GM18508 (cell line): Measurements from ENCODE around the gene CCDC191.
A peak's percentile ranks its signal among the peaks of the same experiment; 100 is the strongest.

Source experiments
- ATAC-seq: cut with Tn5 transposase; IDR thresholded peaks from one replicate; pipeline ENCODE4 v1.9.1; 2021; ENCODE audit warnings: moderate number of reproducible peaks; ENCODE audit not compliant: insufficient read depth, unreplicated experiment

The CCDC191 gene, protein sequence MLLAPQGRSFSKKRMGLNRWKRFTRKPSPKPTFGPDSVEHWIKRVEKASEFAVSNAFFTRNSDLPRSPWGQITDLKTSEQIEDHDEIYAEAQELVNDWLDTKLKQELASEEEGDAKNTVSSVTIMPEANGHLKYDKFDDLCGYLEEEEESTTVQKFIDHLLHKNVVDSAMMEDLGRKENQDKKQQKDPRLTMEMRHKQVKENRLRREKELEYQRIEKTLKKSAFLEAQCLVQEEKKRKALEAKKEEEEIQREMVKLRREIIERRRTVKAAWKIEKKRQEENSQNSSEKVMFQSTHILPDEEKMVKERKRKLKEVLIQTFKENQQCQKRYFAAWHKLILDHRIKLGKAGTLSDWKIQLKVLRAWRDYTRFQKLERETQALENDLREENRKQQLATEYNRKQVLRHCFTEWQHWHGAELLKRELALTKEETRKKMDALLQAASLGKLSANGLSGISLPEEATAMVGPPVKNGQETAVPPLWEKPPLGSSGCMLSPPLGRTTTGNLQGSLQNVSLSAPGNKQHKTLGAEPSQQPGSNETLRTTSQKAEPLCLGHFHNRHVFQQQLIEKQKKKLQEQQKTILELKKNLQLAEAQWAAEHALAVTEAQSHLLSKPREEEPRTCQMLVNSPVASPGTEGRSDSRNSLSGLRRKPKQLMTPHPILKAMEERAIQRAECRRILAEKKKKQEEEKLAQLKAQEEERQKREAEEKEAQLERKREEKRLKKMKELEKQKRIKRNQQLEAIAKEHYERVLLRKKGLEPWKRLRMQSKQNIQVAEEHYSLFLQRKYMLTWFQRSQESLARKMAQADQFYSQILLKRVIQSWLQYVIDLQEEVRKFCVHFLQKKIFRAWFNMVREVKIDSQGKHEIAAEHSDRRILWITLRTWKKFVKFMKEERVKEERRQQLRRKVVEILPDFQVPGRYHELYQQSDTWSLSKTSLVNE

DNA sequence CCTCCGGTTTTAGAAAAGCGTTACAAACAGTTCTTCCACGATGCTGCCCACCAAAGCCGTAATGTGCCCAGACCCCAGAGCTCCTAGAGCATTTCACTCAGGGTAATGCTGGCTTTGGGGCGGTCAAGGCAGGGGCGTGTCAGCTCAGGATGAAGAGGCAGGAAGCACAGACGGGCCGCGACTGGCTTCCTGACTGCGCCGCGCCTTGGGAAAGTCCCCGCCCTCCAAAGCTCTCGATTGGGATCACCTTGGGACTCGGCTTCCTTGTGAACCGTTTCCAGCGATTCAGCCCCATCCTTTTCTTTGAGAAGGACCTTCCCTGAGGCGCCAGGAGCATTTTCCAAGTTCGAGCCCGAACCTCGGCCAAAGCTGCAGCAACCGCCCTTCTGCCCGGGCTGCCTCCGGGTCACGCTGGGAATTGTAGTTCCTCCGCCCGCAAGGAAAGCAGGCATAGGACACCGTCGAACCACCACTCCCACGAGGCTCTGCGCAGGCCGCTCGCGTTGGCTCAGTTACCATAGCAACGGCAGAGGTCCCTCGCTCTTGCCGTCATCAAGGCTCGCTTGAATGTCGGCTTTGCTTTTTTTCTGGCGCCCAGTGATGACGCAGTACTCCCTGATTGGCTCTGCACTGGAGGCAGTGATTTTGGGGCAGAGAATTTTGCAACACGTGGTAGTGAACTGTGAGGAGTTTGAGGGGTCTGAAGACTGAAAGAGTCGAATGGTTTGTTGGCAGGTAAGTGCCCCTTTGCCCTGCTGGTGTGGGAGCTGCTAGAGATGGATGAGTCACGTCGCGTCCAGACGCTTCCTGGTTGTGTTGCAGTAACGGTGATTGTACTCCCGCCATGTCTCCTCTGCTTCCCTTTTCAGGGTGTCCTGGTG is at the start of gene CCDC191, which contains the start of gene QTRT2:
CCDC191 (minus strand) TSS at position 397 of the 881 bp plus-strand sequence; CDS start at position 337, 60 bp downstream.
QTRT2 (plus strand) TSS at position 608 of the 881 bp plus-strand sequence. CDS start 8,521 bp downstream, outside the sequence.
- peak; percentile 93 for ATAC-seq

DNA sequence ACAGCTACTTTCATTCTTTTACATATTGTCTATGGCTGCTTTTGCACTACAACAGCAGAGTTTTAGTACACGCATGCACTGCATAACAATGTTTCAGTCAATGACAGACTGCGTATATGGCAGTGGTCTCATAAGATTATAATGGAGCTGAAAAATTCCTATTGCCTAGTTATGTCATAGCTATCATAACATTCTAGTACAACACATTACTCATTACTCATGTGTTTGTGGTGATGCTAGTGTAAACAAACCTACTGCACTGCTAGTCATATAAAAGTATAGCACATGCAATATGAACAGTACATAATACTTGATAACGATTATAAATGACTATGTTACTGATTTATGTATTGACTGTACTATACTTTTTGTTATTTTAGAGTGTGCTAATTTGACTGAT is 48.1 kb upstream of the CCDC191 start:
- no peak for ATAC-seq

DNA sequence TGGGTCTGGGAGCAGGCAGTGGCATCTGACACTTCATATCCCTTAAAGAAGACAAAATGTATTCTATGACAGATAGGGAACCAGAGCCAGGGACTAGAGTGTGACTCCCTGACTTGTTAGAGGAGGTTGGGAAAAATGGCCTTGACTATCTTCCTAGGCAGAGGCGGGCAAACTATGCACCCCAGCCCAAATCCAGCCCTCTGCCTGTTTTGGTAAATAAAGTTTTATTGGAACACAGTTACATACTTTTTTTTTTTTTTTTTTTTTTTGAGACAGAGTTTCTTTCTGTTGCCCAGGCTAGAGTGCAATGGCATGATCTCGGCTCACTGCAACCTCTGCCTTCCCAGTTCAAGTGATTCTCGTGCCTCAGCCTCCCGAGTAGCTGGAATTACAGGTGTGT is 47.5 kb upstream of the CCDC191 start:
- no peak for ATAC-seq

DNA sequence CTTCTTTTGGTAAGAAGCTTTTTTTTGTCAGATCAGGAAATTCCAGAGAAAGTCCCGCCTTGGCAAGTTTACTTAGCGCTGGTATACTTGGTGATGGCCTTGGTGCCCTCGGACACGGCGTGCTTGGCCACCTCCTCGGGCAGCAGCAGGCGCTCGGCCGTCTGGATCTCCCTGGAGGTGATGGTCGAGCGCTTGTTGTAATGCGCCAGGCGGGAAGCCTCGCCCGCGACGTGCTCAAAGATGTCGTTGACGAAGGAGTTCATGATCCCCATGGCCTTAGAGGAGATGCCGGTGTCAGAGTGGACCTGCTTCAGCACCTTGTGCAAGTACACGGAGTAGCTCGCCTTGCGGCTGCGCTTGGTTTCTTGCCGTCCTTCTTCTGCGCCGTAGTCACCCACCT is 46.9 kb upstream of the CCDC191 start:
- no peak for ATAC-seq

DNA sequence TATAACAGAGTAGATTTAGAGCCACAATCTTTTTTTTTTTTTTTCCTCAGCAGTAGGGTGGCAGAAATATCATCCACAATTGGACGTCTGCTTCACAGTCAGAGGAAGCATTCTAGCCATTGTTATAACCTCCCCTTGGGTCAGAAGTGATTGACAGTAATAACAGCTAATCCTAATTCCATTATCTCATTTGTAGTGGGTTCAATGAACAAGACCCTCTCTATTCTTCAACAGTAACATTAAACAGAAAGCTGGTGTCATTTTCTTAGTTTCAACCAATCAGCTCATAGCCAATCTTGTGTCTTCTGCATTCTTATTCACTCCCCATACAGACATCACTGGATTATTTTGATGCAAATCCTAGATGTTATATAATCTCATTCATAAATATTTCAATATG is 44.8 kb upstream of the CCDC191 start:
- ATAC-seq = no peak

DNA sequence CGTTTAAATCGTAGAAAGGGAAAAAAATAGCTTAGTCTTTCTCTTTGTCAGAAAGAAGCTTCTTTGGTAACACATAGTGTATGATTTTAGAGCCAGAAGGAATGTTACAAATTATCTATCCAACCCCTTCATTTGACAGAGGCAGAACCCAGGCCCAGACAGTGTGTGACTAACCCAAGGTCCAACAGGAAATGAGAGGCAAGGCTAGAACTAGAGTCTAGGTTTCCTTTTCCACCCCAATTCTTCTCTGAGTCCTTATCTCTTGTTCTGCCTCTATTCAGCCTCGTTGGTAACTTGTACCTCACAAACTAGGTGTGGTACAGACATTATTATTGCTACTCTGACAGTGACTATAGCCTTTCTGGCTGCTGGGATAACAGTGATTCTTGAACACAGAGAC is 39.5 kb upstream of the CCDC191 start:
- no peak for ATAC-seq

DNA sequence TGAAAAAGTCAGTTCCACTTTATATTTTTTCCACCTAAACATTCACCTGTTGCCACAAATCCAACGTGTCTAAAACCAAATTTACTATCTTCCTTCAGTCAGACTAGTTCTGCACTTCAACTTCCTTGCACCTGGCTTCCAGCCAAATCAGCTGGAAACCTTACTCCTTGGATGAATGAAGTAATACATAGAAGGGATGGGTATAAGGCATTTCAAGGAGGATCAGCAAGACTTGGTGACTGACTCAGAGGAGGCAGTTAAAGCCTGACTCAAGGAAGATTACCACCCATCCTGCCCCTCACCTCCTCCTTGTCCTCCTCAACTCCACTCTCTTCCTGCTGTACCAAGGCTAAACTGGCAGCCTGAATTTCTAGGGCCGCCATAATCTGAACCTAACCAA is 37.3 kb upstream of the CCDC191 start:
- ATAC-seq = no peak

DNA sequence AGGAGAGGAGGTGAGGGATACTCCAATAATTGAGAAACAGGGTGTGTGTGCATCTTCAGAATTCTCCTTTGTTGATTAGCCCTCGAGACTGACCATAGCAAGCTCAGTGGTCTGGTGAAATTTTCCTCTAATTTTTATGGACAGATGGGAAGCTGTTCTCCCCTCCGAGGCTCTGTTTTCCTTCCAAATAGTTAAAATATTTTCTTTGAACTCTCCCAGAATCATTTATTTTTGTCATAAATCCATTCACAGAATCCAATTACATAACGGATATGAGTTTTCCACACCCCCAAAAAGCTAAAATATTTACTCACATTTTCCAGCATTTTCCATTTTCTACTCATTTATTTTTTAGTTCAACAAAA is 36.7 kb upstream of the CCDC191 start:
- ATAC-seq = no peak

DNA sequence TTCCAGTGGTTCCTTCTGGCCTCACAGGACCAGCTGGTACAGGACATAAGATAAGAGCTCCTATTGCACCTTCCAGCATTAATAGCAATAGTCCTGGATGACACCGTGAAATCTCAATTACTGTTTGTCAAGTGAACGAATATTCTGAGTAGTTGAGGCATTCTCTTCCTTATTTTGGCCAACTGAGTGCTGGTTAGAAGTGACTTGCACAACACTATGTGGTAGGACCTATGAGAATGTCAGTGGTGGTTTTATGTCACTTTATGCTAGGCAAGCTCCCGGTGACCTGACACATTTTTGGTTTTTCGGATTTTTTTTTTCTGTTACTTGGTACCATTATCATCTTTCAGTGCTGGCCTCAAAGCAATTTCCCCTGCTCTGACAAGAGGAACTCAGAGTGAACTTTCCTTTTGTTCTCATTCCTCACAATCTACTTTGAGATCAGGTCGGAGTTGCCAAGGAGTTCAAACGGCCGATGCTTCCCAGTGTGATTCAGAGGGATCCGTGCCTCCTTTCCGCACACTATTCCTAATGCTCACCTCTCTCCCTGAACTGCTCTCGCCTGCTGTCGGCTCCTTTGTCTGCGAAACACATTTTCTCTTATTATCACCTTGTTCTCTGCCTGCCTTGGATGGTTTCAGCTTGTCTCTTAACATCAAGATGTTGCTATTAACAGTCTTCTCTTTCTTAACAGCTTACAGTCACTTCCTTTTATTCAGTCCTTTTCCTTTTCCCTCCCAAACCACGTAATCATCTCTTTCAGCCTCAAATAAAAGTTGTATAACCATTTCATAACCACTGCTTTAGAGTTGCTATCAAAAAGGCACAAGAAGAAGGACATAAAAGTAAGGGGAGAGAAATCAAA is 36.1 kb upstream of the CCDC191 start:
- ATAC-seq = no peak

DNA sequence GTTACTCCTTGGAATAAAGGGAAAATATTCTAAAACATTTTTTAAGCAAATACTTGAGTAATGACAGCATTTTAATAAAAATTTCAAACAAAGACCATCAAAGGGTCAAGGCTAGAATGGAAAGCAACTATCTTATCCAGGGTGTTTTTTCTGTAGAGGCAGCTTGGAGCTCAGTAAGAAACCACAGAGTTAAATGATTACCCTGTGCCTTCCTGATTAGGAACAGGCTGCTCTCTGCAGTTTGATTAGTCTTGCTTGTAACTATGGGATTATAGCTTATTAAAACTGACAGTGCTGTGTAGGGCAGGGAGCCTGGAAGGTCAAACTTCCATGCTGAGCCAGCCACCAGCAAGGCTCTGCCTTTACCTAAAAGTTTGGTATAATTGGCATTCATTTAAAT is 33.3 kb upstream of the CCDC191 start:
- no peak for ATAC-seq

DNA sequence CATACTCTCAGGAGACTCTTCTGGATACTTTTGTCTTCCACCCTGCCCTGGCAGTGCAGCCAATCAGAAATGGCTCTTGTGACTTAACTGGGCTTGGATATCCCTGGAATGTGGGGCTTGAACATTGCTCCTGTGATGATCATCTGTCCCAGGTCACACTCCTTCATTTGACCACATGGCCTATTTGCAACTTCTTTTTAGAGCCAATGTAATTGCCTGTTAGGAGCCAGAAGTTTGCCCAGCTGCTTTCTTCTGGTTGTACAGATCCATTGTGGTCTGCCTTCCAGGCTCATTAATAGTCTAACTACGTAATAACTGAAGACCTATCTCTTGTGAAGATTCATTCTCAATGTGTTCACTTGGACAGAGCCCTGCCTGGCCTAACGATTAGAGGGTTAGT is 30.0 kb upstream of the CCDC191 start:
- no peak for ATAC-seq

DNA sequence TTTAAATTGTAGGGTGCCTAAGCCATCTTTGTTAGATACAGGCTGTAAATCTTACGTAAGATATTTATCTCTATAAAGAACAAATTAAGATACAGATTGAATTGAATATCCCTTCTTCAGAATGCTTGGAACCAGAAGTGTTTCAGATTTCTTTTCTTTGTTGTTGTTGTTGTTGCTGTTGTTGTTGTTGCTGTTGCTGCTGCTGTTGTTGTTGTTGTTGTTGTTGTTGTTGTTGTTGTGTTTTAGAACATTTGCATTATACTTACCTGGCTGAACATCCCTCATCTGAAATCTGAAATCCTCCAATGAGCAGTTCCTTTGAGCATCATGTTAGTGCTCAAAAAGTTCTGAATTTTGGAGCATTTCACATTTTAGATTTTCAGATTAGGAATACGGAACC is 26.8 kb upstream of the CCDC191 start:
- ATAC-seq = no peak

DNA sequence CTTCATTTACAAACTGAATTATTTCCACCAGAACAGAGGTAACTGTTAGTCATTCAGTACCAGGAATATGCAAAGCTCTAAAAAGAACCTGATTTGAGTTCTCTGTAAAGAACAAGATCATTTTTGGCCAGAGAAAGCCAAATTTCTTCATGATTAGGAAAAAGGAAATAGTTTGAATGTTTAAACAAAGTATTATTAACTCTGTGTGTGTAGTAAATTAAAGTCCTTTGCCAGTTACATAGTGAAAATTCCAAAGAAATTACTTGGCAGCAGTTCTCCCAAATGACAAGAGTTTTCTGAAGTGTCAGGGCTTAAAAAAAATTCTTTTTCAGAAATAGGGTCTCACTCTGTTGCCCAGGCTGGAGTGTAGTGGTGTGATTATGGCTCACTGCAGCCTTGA is 24.7 kb upstream of the CCDC191 start:
- ATAC-seq = no peak

DNA sequence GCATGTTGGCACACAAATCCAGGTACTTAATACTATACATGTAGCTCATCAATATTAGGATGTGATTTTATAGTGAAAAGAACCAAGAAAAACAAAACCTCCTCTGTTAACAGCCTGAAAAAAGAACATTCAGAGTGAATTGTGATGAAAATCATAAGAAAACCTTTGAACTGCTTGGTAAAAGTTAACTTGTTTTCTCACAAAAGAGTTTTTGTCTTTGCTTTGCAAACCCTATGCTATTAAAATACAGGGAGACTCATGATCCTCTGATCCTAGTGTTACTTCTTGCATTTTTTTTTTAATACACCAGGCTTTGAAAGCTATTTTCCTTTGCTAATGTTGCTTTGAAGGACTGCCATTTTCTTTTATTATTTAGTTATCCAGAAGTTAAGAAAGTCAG is 23.9 kb upstream of the CCDC191 start:
- no peak for ATAC-seq

DNA sequence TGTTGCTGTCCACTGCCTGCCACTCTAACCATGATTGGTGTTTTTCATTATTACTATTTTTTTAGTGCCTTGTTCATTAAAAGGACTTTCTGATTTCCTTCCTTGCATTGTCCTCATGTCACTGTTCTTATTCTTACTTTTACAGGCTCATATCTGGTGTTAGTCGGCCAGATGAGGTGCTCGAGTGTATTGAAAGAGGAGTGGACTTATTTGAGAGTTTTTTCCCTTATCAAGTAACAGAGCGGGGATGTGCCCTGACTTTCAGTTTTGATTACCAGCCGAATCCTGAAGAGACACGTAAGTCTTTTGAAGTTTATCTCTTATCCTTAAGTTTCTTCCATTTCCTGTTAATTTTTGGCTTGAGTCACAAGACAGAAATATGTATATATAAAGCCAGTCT is 23.4 kb upstream of the CCDC191 start:
- ATAC-seq = no peak

DNA sequence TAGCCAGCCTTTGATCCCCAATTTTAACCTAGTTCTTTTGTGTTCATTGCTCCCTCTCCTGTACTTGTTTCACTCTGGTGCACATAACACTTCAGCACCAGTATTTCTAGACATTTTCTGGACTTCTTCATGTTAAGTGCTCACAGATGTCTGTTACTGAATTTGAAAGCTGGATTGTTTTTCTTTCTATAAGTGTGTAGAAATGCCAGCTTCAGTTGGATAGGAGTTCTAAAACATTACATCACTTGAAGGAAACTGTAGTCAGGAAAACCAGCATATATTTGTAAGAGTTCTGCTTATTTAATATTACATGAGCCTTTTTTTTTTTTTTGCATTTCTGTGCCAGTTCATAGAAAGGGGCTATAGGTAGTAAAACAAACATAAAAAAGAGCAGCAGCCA is 21.8 kb upstream of the CCDC191 start:
- no peak for ATAC-seq

DNA sequence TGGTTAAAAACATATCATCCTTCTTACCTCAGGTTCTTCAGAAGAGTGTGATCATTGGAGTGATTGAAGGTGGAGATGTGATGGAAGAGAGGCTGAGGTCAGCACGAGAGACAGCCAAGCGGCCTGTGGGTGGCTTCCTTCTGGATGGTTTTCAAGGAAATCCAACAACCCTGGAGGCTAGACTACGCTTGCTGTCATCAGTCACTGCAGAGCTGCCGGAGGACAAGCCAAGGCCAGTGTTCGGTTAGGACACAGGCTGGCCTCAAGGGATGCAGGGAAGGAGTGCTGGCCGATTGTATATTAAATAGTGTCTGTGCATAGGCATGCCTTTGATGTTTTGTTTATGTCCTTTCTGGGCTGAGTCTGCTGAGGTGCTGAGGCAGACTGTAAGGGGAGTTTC is 20.4 kb upstream of the CCDC191 start:
- no peak for ATAC-seq

DNA sequence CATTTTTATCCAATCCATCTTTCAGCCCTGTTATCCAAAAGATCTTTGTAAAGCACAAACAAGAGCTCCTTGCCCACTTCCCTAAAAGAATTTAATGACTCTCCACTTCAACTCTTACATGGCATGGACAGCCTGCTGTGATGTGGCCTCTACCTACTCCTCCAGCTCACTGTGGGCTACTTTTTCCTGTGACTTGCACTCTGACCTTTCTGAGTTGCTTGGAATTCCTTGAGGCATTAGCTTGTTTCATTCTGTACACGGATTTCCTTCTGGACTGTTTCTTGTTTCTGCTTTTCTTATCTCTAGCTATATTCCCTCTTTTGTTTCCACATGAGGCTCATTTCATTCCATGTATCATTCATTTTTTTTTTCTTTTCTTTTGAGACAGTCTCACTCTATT is 15.5 kb upstream of the CCDC191 start:
- ATAC-seq = no peak

DNA sequence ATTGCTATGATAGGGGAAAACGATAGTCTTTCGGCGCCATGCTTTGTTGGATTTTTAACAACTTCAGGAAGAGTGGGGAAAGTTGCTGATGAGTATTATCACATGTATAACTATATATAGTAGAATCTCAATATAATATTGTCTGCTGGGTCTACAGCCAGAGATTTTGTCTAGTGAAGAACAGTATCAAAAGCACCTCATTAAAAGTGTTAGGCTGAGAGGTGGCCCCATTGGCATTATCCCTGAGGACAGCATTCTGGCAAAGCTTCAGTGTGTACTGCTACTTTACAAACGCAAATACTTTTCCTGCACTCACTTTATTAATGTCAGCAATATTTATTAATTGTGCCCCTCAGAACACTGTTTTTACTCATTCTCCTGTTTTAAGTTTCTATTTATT is 12.0 kb upstream of the CCDC191 start:
- no peak for ATAC-seq
